A204.1 (cell line): Measurements from ENCODE around the gene TP53AIP1.

Experiments used
- FAIRE-seq: peaks from 2 replicates; lab custom pipeline; 2012; peaks lifted over from hg19 to GRCh38; lab: Jason Lieb, UNC

TP53AIP1 gene, protein sequence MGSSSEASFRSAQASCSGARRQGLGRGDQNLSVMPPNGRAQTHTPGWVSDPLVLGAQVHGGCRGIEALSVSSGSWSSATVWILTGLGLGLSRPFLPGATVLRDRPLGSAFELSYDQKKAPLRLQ

DNA sequence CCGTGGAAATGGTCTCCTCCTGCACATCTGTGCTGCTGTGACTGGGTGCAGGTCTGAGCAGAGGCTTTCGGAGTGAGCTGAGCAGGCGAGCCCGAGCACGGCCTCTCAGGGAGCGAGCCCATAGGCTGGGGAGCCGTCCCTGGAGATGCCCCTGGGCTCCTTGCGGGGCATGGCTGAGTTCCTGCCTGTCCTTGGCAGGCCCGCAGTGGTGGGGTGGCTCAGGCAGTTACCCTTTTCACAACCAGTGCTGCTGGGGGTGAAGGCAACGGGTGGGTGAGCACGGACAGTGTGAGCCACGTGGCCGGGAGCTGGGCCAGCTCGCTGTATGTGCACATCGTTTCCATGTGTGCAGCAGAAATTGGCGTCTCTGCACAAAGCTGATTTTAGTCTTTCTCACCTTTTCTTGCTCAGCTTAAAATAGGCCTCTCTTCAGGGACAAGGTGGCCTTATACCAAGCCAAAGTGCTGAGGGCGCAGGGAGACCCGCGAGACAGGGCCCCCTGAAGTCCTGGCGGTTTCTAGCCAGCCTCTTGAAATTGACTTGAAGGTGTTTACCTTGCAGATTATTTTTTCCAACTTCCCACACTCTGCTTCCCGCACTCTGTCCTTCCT, at the start of gene TP53AIP1:
TSS of gene TP53AIP1 (minus strand) at position 55 of the 611 bp plus-strand sequence. CDS start 5,053 bp downstream, outside the sequence.
- FAIRE-seq = no peak

DNA sequence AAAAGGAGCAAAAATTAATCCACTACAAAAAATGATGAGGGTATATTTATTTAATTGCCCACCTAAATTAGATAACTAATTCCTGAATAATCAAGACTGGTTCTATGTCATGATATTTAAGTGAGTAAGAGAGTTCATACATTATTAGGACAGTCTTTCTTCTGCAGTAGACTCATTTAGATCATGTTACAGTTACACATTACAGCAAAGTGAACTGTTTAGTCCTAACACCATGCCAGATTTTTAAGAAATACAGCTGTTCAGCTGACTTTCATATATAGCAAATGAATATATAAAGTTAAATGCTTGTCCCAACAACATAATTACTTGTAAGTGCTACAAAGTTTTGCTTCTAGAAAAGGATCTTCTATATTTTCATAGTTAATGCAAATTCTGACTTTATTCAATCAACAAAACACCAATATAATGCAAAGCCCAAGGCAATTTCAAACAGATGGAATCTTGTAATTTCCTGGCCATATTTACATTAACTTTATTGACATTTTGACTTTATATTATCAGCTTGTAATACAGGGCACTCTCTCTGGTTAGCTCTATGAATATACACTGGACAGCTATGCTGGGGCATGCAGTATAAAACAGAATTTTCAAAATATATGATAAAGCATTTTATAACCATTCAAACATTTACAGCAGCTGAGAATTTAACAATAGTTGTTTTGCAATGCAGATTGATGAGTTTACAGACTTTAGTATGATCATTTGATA, 45.7 kb upstream of the TP53AIP1 start:
- FAIRE-seq = no peak

DNA sequence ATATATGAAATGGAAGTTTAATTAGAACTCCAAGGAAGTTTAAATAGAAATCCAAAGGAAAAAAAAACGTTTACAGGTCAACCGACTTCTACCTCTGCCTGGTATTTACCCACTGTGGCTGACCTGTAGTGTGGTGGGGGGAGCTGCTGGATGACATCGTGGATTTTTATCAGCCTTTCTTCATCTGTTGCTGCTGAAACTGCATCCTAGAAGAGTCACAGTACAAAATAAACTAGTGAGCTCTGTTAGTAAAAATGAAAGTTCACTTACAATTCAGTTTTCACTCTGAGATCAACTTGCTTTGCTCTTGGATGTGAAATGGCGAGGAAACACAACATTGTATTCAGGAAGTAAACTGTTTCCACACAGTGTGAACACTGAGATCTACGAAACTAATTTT, 43.2 kb upstream of the TP53AIP1 start:
- FAIRE-seq = no peak

DNA sequence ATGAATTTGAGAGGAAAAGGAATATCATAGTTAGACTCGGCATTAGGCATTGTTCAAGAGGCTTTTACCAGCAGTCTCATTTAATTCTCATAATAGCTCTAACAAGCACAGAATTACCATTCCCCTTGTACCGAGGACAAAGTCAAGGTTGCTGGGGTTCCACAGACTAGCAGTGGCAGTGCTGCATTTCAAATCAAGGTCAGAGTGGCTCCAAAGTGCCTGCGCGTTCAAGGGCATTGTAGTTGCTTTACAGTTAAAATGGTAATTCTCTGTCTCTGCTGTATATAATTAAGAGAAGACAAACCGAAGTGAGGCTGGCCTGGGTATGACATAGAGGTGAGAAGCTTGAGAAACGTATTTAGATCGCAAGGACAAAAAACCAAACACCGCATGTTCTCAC, 40.4 kb upstream of the TP53AIP1 start:
- FAIRE-seq = no peak

DNA sequence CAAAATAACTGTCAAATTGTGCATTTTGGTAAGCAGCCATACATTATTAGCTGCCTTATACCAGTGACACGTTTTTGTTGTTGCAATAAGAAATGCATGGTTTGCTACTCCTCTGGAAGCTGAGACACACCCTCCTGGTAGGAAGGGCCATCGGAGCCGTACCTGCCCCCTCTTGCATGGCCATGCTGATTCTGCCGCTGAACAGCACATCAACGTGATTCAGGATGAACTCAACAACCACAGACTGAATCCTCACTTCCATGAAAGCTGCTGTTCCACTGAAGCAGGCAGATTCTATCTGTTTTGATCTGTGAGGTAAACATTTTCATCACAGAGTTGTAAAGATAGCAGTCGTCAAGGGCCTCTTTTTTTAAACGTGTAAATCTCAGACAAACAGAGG, 38.6 kb upstream of the TP53AIP1 start:
- FAIRE-seq = no peak

DNA sequence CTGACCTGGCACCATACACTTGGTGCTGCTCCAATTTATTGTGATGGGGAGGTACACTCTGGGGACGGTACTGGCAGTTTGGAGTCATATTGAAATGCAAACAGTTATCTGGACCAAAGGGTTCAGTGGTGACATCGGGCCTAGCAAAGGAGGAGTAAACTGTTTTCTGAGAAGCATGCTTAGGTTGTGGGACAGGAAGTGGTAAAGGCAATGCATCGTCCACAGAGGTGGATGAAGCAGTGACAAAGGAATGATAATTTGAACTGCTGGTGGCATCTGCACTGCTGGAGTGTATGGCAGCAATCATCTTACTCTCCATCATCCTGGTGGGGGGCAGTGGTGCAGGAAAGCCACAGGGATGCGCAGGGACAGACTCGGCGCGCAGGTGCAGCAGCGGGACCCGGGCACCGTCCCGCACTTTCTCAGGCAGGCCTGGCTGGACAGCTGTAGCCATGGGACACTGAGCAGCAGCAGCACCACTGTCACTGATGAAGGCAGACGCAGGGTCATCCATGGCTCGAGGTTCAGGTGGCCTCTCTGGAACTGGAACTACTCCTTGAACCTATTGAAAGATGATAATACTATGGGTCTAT, 28.0 kb upstream of the TP53AIP1 start:
- FAIRE-seq = no peak

DNA sequence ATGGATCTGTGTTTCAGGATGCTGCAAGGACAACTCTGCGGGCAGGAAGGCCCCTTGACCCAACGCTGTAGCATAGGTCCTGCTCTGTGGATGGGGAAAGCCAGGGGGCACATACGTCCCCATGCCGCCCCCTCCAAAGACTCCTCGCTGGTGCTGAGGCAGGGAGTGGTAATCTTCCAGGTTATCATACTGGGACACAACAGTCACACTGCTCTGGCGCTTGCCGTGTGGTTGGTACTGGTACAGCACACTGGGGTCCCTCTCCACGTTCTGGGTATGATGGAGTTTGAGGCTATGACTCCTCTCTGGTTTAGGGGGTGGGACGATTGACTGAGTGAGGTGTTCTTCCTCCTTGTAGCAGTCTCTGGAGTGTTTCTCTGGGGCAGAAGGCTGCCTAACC, 26.2 kb upstream of the TP53AIP1 start:
- no peak for FAIRE-seq

DNA sequence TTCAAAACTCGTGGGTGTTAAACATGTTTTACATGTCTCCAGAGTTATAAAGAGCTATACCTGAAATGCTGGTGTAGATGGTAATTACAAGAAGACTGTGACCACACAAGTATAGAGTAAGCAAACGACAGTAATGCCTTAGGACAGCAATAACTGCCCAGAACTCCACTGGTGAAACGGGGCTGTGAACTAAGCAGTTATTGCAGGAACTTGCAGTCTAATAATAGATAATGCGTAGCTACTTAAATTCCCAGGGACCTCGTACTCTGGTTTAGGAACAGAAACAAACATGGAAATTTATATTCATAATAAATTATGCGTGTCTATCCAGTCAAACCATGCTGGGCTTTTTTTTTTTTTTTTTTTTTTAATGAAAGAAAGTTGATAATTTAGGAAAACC, 24.9 kb upstream of the TP53AIP1 start:
- no peak for FAIRE-seq

DNA sequence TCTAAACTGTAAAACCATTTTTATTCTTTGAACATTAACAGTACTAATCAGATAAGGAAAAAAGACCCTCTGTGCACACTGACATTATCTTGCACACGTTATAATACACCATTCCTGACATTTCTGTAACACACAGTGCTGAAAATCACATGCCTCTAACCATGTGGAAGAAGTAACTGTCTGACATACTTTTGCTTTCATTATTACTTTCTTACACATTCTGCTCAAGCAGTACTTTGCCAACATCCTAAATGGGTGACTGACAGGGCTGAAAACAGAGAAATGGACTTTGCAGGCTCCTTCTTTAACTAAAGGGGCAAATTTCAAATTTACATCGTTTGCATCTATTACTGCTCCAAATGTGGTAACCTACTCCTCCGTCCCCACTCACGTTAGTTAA, 22.8 kb upstream of the TP53AIP1 start:
- FAIRE-seq = no peak

DNA sequence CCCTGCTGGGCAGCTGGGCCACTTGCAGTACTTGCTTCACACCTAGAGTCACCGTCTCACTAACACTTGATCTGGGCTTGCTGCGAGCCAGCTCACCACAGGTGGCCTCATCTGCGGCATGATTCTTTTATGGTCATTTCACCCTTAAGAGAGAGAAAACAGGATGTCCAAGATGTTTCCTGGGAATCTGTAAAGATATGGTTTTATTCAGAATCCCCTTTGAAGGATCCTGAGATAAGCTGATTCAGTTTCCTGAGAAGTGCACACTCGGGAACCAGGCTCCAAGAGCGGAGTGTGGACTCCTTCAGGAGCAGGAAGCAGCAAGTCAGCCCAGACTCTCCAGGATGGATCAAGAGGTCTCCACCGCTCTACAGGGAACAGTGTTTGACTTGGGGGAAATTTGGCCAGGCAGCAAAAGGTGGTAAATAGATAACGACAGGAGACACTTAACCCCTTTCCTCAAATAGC, 21.8 kb upstream of the TP53AIP1 start:
- no peak for FAIRE-seq

DNA sequence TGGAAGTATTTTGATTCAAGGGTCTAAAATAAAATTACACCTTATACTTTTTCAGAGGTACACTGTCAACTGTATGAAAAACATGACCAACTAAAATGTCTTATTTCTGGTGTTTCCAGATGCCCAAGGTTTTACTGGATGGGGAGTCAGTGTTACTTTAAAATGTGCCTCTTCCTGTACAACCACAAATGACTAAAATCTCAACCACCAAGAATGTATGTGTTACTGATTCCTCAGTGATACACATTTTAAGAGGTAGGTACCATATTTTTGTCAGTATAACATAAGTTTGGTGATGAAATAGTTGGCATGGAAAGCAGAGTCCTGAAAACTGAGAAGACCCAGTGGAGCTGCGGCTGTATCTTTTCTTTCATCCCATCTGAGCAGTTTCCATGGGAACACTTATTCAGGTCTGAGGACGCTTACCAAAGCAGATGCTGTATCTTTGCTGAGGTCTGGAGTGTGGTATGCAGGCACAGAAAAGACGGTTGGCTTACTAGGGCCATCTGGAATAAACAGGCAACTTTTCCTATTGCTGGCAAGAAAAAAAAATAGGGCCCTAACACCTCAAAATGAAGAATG, 21.2 kb upstream of the TP53AIP1 start:
- no peak for FAIRE-seq

DNA sequence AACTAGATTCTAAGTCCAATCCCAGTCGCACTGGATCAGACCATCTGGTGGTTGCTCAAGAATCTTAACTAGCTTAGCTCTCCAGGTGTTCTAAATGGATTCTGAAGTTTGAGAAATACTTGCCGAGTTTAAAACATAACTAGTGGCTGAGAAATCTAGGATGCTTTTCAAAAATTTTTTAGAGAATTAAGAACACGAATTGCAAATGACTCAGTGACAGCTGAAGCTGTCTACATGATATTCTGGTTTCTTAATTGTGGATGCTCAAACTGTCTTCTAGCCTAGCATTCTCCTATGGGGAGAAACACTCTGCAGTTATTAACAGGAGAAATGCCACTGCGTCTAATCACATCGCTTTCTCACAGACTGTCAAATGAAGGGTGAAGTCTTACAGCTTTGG, 20.2 kb upstream of the TP53AIP1 start:
- no peak for FAIRE-seq

DNA sequence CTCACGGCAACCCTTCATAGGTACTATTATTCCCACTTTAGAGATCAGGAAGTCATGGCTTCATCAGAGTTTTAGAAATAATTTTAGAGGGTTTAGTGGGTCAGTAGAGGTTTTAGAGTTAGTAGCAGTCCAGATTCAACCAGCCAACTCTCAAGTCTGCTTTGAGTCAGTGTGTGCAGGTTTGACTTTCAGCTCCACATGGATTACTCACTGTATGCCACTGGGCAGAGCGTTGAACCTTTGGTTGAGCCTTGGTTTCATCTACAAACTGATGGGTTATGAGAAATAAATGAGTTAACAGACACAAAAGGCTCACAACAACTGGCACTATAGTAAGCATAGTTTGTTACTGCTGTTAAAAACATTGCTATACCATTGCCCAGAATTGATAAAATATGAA, 19.0 kb upstream of the TP53AIP1 start:
- no peak for FAIRE-seq

DNA sequence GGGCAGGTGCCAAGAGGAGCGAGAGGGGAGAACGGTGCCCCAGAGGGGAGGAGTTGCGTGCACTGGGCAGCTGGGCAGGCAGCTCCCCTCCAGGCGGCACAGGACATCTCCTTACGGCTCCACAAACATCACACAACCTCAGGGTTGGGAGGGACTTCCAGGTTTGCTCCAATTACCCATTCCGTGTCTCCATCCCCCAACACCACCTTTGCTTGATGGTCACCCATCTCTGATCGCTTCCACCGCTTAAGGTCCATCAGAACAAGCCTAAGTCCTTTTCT, 14.5 kb upstream of the TP53AIP1 start:
- no peak for FAIRE-seq

DNA sequence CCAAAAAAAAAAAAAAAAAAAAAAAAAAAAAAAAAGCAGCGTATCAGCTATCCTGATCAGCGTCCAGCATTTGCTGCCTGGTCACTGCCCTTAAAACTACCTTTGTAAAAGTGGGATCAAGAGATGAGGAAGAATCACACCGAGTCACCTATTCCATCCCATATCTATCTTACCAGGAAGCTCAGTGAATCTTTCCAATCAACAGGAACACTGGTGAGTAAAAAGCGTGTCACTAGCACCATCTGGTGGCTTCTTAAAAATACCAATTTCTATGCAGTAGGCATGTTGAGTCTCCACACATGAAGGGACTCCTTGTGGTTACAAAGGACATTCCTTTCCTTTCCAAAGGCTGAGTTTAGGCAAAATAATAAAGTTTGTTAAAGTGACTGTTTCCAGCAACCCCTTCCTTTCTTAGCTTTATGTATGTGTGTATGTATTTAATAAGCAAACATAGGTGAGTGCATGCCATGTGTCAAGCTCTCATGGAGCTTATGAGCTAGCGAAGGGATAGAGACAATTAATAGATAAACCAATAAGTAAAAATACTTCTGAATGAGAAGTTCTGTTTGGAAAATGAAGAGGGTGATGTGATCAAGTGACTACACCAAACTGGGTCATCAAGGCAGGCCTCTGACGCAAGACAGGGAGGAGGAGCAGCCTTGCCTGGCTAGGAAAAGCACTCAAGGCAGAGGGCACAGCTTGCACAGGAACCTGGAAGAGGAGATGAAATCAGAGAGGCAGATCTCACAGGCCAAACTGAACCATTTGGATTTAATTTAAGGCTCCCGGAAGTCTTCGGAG, 13.9 kb upstream of the TP53AIP1 start:
- peak; percentile 92 for FAIRE-seq

DNA sequence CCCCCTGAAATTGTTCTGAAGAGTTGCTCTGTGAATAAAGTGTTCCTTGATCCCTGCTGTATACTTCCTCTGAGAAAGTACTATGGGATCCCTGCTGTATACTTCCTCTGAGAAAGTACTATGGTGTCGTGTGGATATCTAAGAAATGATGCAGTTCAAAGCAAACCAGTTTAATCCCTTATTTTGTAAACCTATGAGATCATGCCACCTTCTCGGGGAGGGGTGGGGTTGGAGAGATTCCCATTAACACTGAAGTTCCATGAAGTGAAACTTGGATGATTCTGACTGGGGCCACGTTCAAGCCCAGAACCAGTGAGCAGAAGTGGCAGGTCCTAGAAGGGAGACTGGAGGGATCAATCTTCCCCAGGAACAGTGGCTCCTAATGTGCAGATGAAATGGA, 13.0 kb upstream of the TP53AIP1 start:
- no peak for FAIRE-seq

DNA sequence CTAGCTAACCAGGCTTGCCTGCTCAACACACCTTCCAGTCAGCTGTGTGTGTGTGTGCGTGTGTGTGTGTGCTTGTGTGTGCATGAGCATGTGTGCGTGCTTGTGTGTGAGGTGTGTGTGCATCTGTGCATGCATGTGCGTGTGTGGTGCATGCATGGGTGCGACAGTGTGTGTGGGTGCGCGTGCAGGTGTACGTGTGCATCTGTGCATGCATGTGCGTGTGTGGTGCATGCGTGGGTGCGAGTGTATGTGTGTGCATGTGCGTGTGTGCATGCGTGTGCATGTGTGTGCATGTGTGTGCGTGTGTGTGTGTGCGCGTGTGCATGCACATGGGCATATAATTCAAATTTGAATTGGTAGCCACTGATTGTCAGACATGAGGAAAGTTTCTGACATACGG, 10.5 kb upstream of the TP53AIP1 start:
- FAIRE-seq = no peak

DNA sequence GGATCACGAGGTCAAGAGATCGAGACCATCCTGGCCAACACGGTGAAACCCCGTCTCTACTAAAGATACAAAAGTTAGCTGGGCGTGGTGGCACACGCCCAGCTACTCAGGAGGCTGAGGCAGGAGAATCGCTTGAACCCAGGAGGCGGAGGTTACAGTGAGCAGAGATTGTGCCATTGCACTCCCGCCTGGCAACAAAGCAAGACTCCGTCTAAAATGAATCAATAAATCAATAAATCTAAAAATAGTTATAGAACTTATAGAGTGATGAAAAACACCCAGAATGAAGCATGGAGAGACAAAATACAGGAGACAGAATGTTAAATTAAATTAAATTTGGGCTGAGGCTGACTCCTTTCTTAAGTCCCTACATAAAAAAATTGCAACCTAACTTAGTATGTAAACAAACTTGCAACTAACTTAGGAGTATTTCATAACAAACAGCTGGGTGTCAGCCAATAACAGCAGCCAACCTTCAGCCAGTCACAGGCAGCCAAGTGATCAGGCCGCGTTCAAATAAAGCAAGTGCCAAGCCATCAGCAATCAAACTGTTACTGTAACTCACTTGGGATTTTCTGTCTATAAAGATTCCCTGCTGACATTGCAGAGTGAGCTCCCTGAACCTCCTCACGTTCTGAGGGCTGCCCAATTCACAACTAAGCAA, 7.3 kb upstream of the TP53AIP1 start:
- no peak for FAIRE-seq

DNA sequence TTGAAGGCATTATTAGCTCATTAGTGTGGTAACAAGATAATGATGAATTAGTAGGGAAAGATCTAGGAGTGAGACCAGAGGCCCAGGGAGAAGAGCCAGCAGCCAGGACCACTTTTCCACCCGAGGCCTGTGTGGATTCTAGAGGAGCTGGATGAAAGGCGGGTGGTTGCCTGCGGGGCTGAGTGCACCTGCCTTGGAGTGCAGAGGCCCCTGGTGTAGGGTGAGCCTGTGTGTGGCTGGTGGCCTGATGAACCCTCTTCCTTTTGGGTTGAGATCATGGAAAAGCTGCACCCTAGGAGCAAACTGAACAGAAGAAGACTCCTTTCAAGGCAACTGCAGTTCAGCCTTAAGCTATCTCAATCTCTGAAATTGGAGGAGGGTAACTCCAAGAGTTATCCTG, 5.9 kb upstream of the TP53AIP1 start:
- no peak for FAIRE-seq

DNA sequence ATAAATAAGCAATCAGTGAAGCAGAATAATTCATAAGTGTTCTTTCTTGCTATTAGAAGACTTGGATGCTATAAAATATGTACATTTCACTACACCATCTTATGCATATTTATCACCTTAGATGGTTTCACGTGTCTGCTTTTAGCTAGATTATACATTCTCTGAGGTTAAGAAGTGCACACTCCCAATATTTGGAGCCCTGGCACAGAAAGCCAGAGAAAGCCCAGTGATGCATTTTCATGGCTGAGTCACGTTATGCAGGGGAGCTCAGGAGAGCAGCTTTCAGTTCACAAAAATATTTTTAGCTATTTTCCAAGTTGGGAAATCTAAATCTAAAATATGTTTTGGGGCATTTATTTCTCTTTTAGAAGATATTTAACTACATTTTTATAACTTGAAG, 5.1 kb upstream of the TP53AIP1 start:
- FAIRE-seq = no peak

DNA sequence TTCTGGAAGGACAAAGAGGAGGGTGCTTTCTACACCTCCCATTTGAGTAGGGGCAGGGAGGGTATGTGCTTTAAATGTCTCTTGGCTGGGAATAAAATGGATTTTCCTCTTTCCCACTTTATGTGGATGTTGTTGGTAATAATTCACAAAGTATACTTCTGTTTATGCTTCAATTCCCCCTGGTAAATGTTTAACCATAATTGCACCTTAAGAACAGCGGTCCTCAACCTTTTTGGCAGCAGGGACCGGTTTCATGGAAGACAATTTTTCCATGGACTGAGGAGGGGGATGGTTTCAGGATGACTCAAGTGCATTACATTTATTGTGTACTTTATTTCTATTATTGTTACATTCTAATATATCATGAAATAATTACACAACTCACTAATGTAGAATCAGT, 4.0 kb upstream of the TP53AIP1 start:
- no peak for FAIRE-seq

DNA sequence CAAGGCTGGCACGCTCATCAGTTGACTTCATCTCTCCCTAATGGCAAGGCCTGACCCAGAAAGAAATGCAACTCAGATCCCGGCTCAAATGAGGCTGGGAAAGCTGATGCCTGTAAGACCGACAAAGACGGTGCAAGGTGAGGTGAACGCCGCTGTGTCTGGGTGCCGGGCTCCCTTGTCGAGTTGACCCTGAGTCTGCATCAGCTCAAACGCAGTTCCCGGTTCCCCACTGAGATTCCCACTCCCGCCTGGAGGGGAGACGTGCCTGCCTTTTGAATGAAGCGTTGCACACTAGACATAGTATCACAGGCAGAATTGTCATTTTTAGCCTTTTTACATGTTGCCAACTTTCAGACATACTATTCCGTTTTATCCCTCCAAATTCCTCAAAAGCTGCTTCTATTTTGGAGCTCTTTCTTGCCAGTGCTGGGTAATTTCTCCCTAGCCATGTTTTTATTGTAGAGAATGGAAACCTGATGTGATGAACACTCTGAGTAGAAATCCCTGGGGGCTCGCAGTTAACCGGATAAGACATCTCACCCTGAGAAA, 831 bp upstream of the TP53AIP1 start:
- FAIRE-seq = no peak
